WTC11 (cell line): Measurements from ENCODE around the gene ITSN1. TPM values are rescaled to one million over a fixed set of nuclear protein-coding genes. Genes with fewer than 3 reads are reported as not detected.
A peak's percentile ranks its signal among the peaks of the same experiment; 100 is the strongest.

Source experiments
- ATAC-seq: fragments of 200-7000 bp; cut with Tn5 transposase; 2 replicates; pipeline ENCODE4 v1.10.0; 2021; ENCODE audit warnings: mild to moderate bottlenecking, moderate library complexity
- CTCF ChIA-PET: fragments of 300-600 bp; sonication (Branson Sonifier 250); formaldehyde crosslinking; loops from one replicate; lab custom pipeline; 2021; ENCODE audit warnings: antibody characterized with exemption; lab: Charles Lee
- POLR2A ChIA-PET: fragments of 350-600 bp; sonication (Branson Sonifier 250); formaldehyde crosslinking; loops from one replicate; lab custom pipeline; 2021; ENCODE audit warnings: antibody characterized with exemption; lab: Charles Lee
- DNase-seq: peaks from one replicate; pipeline ENCODE4 v3.0.0; 2021; ENCODE audit warnings: low spot score
- H3K27ac Mint-ChIP-seq: 2 replicates; pipeline ENCODE4 v1.8.0; 2021; ENCODE audit warnings: mixed read lengths
- H3K27me3 Mint-ChIP-seq: 2 replicates; pipeline ENCODE4 v1.8.0; 2021; ENCODE audit warnings: low read depth, mild to moderate bottlenecking, moderate library complexity, mixed read lengths
- H3K36me3 Mint-ChIP-seq: 2 replicates; pipeline ENCODE4 v1.8.0; 2021; ENCODE audit warnings: mixed read lengths
- H3K4me1 Mint-ChIP-seq: 2 replicates; pipeline ENCODE4 v1.8.0; 2022; ENCODE audit warnings: mixed read lengths
- H3K4me3 Mint-ChIP-seq: 2 replicates; pipeline ENCODE4 v1.8.0; 2021; ENCODE audit warnings: mild to moderate bottlenecking, moderate library complexity, mixed read lengths
- H3K9me3 Mint-ChIP-seq: 2 replicates; pipeline ENCODE4 v1.8.0; 2021; ENCODE audit warnings: mixed read lengths
- ELF4 ChIP-seq: sonication (generic); formaldehyde crosslinking; IDR thresholded peaks from 2 replicates; pipeline ENCODE4 v1.8.1; 2022; ENCODE audit warnings: low read depth, mild to moderate bottlenecking, moderate library complexity, missing genetic modification reagents
- ETV6 ChIP-seq: sonication (generic); formaldehyde crosslinking; IDR thresholded peaks from 2 replicates; pipeline ENCODE4 v1.8.1; 2022; ENCODE audit warnings: mild to moderate bottlenecking, missing genetic modification reagents
- FOXK1 ChIP-seq: sonication (generic); formaldehyde crosslinking; IDR thresholded peaks from 2 replicates; pipeline ENCODE4 v1.8.0; 2022; ENCODE audit warnings: mild to moderate bottlenecking, moderate library complexity, missing genetic modification reagents
- FOXP1 ChIP-seq: sonication (generic); formaldehyde crosslinking; IDR thresholded peaks from 2 replicates; pipeline ENCODE4 v1.8.0; 2022; ENCODE audit warnings: missing genetic modification reagents, mild to moderate bottlenecking, moderate library complexity, borderline replicate concordance
- GRHL2 ChIP-seq: fragments of 250-450 bp; sonication (Bioruptor Pico); IDR thresholded peaks from 2 replicates; pipeline ENCODE4 v1.8.0; 2022; ENCODE audit warnings: mild to moderate bottlenecking, moderate library complexity; ENCODE audit not compliant: insufficient replicate concordance, severe bottlenecking
- KAT7 ChIP-seq: sonication (generic); formaldehyde crosslinking; IDR thresholded peaks from 2 replicates; pipeline ENCODE4 v1.8.1; 2023; ENCODE audit warnings: missing genetic modification reagents, mild to moderate bottlenecking, borderline replicate concordance
- NFATC4 ChIP-seq: fragments of 250-450 bp; sonication (Bioruptor Pico); IDR thresholded peaks from 2 replicates; pipeline ENCODE4 v1.9.0; 2021; ENCODE audit warnings: mild to moderate bottlenecking
- NR3C1 ChIP-seq: sonication (generic); formaldehyde crosslinking; conservative IDR thresholded peaks from 2 replicates; pipeline ENCODE4 v1.8.1; 2023; ENCODE audit warnings: low read depth, mild to moderate bottlenecking, missing genetic modification reagents
- OVOL2 ChIP-seq: fragments of 250-450 bp; sonication (Bioruptor Pico); IDR thresholded peaks from 2 replicates; pipeline ENCODE4 v1.9.0; 2021; ENCODE audit warnings: mild to moderate bottlenecking, borderline replicate concordance
- PRRX2 ChIP-seq: fragments of 250-450 bp; sonication (Bioruptor Pico); IDR thresholded peaks from 2 replicates; pipeline ENCODE4 v1.8.0; 2021; ENCODE audit warnings: mild to moderate bottlenecking
- RORB ChIP-seq: fragments of 250-450 bp; sonication (Bioruptor Pico); IDR thresholded peaks from 2 replicates; pipeline ENCODE4 v1.9.0; 2021; ENCODE audit warnings: mild to moderate bottlenecking
- SMAD3 ChIP-seq: sonication (generic); formaldehyde crosslinking; IDR thresholded peaks from 2 replicates; pipeline ENCODE4 v1.8.0; 2022; ENCODE audit warnings: missing genetic modification reagents, mild to moderate bottlenecking, borderline replicate concordance
- SP1 ChIP-seq: sonication (generic); formaldehyde crosslinking; conservative IDR thresholded peaks from 2 replicates; pipeline ENCODE4 v1.8.1; 2022; ENCODE audit warnings: missing genetic modification reagents
- TEAD1 ChIP-seq: sonication (generic); formaldehyde crosslinking; IDR thresholded peaks from 2 replicates; pipeline ENCODE4 v1.8.0; 2022; ENCODE audit warnings: mild to moderate bottlenecking, missing genetic modification reagents
- ZNF219 ChIP-seq: sonication (generic); formaldehyde crosslinking; IDR thresholded peaks from 2 replicates; pipeline ENCODE4 v1.8.0; 2023; ENCODE audit warnings: missing genetic modification reagents, mild to moderate bottlenecking, borderline replicate concordance
- ZNF671 ChIP-seq: fragments of 250-450 bp; sonication (Bioruptor Pico); IDR thresholded peaks from 2 replicates; pipeline ENCODE4 v1.8.0; 2021; ENCODE audit warnings: mild to moderate bottlenecking
- total RNA-seq: library from RNA; stranded (reverse); gene quantifications from 3 replicates; pipeline ENCODE4 v1.2.3, GENCODE V29; 2021
- TF ChIP-seq, protein P1 (sequence below): fragments of 250-450 bp; sonication (Bioruptor Pico); IDR thresholded peaks from 2 replicates; pipeline ENCODE4 v1.9.0; 2021; ENCODE audit warnings: mild to moderate bottlenecking
- TF ChIP-seq, protein P2 (sequence below): sonication (generic); formaldehyde crosslinking; IDR thresholded peaks from 2 replicates; pipeline ENCODE4 v1.8.1; 2023; ENCODE audit warnings: mild to moderate bottlenecking, moderate library complexity, missing genetic modification reagents
- TF ChIP-seq, protein P3 (sequence below): fragments of 250-450 bp; sonication (Bioruptor Pico); IDR thresholded peaks from 2 replicates; pipeline ENCODE4 v1.8.0; 2021; ENCODE audit warnings: mild to moderate bottlenecking
- TF ChIP-seq, protein P4 (sequence below): sonication (generic); formaldehyde crosslinking; IDR thresholded peaks from 2 replicates; pipeline ENCODE4 v1.8.1; 2023; ENCODE audit warnings: mild to moderate bottlenecking, missing genetic modification reagents

Gene ITSN1
- total RNA-seq, 1 experiment from 2014 or later, result 69.6 TPM

DNA sequence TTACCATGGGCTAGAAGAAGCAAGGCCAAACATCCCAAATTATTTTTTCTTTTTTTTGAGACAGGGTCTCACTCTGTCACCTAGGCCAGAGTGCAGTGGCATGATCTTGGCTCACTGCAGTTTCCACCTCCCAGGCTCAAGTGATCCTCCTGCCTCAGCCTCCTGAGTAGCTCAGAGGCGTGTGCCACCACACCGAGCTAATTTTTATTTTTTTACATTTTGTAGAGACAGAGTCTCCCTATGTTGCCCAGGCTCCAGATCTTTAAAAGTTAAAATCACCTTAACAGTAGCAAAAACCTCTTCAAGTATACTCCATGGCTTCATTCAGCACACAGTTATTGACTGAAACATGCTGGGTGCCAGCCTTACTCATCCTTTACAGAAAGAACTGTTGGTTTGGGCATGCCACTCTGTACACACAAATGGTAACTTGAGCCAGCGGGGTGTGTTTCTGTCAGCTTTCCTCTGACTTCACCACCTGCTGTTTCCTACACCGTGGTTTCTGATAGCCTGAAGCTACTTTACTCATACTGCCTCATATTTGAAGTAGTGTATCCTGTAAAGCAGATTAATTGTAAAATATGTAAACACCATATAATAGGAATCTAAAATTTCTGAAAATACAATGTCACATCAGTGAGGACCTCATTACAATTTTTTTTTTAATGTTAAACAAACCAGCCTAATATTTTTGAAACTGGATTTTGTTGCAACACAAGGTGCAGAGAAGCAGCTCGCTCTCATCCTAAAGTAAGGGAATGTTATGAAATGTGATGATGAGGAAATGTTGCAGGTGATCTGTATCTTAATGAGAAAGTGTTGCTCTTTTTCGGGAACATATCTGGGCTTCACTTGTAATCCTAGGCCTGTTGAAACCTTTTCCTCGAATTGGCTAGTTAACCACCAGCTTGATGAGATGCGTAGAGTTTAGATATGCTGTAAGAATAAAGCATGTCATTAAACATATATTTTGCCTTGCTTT is 159.4 kb downstream of the ITSN1 start:
- peak; percentile 24 for DNase-seq
- CTCF ChIA-PET, result interaction anchor here (1.5 kb wide), 1 partner anchor 196 kb away, joined by 6 read pairs; no protein-coding TSS in a partner anchor
- peak overlapping the region; percentile 20; the same call in 1 of the 2 replicates for H3K27ac Mint-ChIP-seq

DNA sequence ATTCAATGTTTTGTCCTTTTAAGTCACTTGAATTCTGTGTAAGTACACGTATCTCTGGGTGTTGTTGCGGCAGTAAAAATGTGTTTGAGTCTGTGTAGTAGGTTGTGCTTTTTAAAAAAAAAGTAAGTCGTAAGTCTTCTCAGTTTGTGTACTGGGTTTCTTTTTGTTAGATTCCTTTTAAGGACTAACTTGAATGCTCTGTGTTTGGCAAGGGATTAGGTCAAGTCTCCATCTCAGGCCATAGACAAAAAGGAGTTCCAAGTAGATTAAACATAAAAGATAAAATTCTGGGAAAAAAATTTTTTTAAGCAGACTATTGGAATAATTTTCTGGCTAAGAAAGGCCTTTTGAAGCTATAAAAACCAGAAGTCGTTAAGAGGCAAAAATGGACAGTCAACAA is 160.2 kb downstream of the ITSN1 start:
- ATAC-seq (no peak), DNase-seq (no peak)
- ChIA-PET CTCF (no interaction called here), POLR2A (no interaction called here)
- Mint-ChIP-seq H3K27ac (peak overlapping the region; percentile 20), H3K9me3 (no peaks in the 10 kb centered on the region), H3K4me1 (peaks cover 17% of the 10 kb centered on the region), H3K4me3 (no peak overlapping the region), H3K27me3 (no peaks in the 10 kb centered on the region), H3K36me3 (peaks cover 22% of the 10 kb centered on the region)
- TF ChIP-seq NFATC4 (CRISPR knock-in tag) (no peak), RORB (CRISPR knock-in tag) (no peak), KAT7 (CRISPR knock-in tag) (no peak), FOXP1 (CRISPR knock-in tag) (no peak), SMAD3 (CRISPR knock-in tag) (no peak), NR3C1 (no peak), TEAD1 (no peak), GRHL2 (CRISPR knock-in tag) (no peak), ETV6 (CRISPR knock-in tag) (no peak), ZNF219 (CRISPR knock-in tag) (no peak), FOXK1 (CRISPR knock-in tag) (no peak), ELF4 (CRISPR knock-in tag) (no peak), OVOL2 (CRISPR knock-in tag) (no peak), ZNF671 (CRISPR knock-in tag) (no peak)
- TF ChIP-seq, protein P1, sequence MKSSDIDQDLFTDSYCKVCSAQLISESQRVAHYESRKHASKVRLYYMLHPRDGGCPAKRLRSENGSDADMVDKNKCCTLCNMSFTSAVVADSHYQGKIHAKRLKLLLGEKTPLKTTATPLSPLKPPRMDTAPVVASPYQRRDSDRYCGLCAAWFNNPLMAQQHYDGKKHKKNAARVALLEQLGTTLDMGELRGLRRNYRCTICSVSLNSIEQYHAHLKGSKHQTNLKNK (CRISPR knock-in tag), result no peak
- TF ChIP-seq, protein P2, sequence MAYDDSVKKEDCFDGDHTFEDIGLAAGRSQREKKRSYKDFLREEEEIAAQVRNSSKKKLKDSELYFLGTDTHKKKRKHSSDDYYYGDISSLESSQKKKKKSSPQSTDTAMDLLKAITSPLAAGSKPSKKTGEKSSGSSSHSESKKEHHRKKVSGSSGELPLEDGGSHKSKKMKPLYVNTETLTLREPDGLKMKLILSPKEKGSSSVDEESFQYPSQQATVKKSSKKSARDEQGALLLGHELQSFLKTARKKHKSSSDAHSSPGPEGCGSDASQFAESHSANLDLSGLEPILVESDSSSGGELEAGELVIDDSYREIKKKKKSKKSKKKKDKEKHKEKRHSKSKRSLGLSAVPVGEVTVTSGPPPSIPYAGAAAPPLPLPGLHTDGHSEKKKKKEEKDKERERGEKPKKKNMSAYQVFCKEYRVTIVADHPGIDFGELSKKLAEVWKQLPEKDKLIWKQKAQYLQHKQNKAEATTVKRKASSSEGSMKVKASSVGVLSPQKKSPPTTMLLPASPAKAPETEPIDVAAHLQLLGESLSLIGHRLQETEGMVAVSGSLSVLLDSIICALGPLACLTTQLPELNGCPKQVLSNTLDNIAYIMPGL (CRISPR knock-in tag), result no peak
- TF ChIP-seq, protein P3, sequence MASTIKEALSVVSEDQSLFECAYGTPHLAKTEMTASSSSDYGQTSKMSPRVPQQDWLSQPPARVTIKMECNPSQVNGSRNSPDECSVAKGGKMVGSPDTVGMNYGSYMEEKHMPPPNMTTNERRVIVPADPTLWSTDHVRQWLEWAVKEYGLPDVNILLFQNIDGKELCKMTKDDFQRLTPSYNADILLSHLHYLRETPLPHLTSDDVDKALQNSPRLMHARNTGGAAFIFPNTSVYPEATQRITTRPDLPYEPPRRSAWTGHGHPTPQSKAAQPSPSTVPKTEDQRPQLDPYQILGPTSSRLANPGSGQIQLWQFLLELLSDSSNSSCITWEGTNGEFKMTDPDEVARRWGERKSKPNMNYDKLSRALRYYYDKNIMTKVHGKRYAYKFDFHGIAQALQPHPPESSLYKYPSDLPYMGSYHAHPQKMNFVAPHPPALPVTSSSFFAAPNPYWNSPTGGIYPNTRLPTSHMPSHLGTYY, result no peak
- TF ChIP-seq, protein P4, sequence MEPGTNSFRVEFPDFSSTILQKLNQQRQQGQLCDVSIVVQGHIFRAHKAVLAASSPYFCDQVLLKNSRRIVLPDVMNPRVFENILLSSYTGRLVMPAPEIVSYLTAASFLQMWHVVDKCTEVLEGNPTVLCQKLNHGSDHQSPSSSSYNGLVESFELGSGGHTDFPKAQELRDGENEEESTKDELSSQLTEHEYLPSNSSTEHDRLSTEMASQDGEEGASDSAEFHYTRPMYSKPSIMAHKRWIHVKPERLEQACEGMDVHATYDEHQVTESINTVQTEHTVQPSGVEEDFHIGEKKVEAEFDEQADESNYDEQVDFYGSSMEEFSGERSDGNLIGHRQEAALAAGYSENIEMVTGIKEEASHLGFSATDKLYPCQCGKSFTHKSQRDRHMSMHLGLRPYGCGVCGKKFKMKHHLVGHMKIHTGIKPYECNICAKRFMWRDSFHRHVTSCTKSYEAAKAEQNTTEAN (CRISPR knock-in tag), result no peak

More for the DNA sequence above, 159.4 kb downstream of the ITSN1 start:
- Mint-ChIP-seq H3K9me3 (no peaks in the 10 kb centered on the region), H3K4me1 (peaks cover 17% of the 10 kb centered on the region), H3K27me3 (no peaks in the 10 kb centered on the region), H3K4me3 (no peak overlapping the region), H3K36me3 (peaks cover 26% of the 10 kb centered on the region)
- POLR2A ChIA-PET, result interaction anchor here (0.6 kb wide), 2 partner anchors 10 to 334 kb away, joined by 5 to 7 read pairs; no protein-coding TSS in a partner anchor
- TF ChIP-seq SP1 (CRISPR knock-in tag) (no peak), TEAD1 (no peak), PRRX2 (no peak)
- TF ChIP-seq, protein P1 (CRISPR knock-in tag), result no peak
- ATAC-seq, result peak; percentile 58; the same call in 1 of the 2 replicates
